ENCODE results near the gene DDB1.
A peak's percentile ranks its signal among the peaks of the same experiment; 100 is the strongest.

DDB1 gene

DNA sequence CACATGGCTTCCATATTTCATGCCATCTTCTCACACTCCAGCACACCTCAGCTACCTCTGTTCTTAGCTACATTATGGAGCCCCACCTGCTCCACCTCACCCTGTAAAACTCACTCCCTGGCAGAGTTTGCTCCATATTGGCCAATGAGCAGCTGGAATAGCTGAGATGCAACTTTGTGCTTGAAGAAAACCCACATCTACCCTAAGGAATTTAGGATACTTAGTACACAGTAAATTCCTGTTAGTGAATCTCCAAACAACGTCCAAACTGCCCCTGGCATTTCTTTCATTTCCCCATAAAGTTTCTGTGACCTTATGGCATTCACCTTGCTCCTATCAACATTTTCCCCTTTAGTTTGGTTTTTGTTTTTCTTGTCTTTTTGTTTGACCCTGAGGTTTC lies 35.6 kb downstream of the DDB1 start:
- no peak for DNase-seq (ENCODE audit: low spot score)

DNA sequence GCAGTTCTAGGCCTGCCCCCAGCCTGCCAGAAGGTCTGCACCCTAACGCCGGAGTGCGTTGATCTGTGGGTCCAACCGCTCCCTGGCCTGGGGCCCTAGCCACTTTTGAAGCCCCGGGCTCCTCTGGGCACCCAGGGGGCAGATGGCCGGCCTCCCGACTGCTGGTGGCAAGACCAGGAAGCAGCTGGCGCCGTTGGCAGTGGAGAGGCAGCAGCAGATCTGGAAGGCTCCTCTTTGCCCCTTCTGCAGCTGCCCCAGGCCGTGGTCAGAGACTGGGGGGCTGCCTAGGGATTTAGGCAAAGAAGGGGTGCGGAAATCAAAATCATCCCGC lies 37.3 kb downstream of the DDB1 start:
- DNase-seq (ENCODE audit: low spot score), result no peak

DNA sequence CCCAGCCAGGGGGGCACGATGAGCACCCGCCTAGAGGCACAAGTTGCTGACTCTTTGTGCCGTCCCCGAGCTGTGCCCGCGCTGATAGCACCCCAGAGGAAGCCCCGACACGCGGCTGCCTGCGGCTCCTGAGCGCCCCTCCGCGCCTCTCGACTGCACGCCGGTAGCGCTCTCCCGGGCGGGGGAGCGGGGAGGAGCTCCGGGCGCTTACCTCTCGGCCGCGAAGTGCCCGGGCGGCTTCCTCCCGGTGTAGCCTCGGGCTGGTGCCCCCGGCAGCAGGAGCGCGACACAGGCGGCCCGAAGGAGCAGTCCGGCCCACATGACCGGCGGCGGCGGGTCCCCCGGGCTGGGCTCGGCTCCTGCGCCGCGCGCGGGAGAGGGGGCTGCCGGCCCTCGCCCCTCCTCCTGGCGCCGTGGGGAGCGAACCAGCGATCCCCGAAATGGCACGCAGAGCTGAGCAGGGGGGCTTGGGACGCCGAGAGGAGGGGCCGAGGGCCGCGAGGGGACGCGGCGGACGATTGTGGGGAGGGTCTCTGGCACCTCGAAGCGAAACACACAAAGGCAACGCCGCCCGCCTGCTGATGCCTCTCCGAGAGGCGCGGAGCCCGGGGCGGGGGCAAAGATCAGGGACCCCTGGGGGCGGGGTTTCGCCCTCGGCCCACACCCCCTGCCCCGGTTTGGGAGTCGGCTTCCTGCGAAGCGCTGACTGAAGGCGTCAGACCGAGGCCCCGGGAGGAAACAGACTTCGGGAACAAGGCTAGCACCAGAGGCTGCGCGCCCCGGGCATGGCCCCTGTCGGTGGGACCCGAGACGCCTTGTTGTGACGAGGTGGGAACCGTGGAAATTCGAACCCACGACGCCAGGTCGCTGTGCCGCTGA lies 37.9 kb downstream of the DDB1 start, which contains the start of gene VWCE:
VWCE (minus strand) TSS at position 600 of the 879 bp plus-strand sequence; CDS start at position 321, 279 bp downstream.
- peak; percentile 32 for DNase-seq (ENCODE audit: low spot score)

DNA sequence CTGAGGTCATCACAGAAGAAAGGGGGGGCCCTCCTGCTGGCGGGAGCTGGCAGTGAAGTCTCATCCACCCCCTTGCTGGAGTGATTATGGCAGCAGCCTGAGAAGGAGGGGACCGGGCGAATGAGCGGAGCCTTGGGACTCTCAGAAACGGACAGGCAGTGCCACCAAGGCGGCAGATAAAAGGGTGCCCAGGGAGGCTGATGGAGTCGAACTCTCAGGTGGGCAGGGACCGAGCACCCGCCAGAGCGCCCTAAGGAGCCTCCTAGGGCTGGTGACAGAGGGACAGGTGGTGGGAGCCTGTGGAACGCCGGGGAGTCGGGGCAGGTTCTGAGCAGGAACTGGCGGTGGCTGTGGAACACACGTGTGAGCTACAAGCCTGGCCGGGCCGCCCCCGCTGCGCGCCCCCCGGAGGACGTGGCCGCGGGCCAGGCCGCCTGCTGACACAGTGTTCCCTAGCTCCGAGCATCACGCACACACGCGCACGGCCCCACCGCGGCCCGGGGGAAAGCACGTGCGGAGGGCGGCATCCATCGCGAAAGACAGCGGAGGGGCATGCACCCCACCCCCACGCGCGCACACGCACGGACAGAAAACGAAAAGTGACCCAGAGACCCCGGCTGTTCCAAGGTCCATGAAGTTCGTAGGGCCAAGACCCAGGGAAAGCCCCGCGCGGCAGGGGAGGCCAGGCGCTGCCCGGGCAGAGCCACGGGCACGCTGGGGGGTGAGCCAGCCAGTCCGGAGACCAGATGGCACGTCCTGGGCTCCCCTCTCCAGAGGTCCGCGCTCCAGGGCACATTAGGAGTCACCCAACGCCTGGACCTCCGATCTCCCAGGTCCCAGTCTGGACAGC lies 38.8 kb downstream of the DDB1 start:
- DNase-seq (ENCODE audit: low spot score), result no peak

DNA sequence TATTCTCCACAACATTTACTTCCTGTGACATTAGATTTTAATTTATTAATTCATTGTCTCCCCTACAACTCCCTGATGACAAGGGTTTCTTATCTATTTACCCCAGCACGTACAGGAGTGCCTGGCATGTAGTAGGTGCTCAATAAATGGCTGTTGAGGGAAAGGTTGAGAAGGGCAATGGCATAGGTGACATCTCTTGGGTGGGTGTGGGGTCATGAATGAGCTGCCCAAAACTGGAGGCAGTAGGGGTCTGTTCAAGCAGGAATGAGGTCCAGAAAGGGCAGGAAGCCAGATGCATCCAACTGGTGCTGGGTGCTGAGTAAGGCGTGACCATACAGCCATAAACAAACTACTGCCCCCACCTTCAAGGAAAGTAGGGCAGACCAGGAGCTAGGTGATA lies 40.5 kb downstream of the DDB1 start:
- DNase-seq (ENCODE audit: low spot score), result no peak

DNA sequence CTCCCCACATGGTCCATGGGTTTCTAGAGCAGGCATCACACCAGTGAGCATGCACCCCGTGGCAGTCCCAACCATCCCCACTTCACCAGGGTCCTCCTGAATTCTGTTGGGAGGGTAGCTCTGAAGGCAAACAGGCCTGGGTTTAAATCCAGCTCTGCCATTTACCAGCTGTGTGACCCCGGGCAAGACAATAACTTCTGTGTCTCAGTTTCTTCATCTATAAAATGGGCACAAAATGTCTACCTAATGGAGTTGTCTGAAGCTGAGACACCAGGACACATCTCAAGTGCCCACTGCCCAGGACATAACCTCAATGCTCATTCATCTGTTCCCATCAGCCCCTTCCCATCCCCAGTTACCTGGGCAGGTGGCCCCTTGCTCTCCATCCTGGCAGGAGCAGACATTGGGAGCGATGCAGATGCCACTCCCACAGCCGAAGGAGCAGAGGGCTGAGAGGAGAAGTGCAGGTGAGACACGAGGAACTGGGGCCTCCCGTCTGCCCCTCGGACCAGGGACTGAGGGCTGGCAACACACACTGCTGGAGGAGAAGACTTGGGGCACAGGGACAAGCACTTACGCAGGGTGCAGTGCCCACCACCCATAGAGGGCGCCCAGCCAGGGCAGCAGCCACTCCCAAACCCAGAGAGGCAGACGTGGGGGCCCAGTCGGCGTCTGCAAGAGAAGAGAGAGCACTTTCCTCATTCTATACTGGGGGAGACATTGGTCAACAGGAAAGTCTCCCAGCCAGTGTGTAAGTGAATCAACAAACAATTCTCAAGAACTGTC lies 41.8 kb downstream of the DDB1 start:
- no peak for DNase-seq (ENCODE audit: low spot score)

DNA sequence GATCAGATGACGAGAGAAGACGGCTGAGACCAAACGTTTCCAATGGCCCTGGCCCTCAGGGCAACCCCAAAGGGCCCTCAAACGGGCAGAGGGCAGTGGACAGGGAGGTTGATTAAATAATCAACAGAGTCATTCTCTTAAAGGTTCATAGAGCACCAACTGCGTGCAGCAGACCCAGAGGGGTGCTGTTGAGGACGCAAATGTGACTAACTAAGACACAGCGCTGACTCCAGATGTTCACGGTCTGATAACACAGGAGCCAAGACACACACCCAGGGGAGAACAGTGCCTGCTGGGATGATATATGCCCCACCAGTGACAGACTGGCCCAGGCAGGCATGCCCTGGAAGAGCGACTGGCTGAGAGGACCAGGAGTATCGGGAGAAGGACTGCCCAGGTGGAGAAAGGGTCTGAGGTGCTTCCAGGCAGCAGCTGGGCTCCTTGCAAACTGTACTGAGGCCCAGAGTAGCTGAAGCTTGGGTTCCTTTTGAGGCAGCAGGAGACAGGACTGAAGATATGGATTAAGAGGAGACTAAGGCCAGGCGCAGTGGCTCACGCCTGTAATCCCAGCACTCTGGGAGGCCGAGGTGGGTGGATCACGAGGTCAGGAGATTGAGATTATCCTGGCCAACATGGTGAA lies 45.4 kb downstream of the DDB1 start:
- no peak for DNase-seq (ENCODE audit: low spot score)

DNA sequence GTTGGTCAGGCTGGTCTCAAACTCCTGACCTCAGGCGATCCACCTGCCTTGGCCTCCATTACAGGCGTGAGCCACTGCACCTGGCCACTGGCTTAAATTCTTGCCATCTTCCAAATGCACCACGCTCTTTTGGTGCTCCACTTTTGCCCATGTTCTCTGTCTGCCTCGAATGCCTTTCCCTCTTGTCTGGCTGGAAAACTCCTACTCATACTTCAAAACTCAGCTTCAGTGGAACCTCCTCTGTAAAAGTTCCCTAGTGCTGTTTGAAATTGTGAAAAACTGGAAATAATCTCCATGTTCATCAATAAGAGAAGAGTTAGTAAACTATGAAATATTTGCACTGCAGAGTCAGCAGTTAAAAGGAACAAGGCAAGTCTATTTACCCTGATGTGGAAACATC lies 49.3 kb downstream of the DDB1 start:
- no peak for DNase-seq (ENCODE audit: low spot score)

DNA sequence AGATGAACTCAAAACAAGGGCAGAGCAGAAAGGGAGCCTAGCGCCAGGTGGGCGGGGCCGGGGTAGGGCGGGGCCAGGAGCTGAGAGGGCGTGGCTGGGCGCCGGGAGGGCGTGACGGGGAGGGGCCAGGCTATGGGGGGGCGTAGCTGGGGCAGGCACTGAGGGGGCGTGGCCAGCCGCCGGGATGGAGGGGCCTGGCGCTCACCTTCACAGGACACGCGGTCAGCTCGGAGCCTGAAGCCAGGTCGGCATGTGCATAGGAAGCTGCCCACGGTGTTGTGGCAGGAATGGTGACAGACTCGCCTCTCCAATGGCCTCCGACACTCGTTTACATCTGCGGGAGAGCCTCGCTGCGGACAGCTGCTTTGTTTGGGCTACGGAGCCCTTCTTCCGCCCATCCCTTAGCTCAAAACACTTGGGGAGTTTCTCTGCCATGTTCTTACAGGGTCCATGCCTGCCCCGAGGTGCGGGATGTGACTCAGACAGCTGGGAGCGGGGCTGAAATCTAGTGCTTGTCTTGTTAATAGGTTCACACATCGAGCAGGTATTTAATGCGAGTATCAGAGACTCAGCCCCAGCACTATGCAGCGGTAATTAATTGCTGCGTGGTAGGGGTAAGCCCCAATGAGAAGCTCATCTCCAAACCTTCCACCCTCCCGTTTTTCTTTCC lies 51.2 kb downstream of the DDB1 start:
- DNase-seq (ENCODE audit: low spot score), result no peak

DNA sequence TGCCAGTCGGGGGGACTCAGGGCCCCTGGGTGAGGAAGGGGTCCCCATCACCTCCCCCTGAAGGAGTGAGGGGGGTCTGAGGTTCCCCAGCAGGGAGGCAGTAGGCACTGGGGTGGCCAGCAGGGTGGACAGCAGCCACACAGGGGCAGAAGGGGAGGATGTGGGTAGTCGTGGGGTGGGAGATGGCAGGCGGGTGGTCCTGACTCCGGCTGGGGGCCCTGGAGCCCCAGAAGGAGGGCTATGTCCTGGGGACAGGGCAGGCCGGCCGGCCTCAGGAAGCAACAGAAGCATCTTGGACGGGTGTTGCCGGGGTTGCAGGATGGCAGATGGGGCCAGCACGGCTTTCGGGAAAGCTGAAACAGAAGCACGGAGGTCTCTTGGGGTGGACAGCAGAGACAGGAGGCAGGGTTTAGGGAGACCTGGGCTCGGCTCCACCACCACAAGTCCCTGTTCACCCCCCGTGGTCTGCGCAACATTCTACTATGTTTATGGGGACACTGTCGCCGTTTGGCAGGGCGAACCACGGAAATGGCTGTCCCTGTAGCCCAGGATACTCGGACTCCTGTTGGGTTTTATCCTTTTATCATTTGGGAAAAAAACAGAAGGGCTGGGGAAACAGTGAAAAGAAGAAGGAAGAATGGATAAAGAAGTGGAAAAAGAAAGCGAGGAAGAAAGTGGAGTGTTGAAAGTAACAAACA lies 51.9 kb downstream of the DDB1 start:
- no peak for DNase-seq (ENCODE audit: low spot score)

DNA sequence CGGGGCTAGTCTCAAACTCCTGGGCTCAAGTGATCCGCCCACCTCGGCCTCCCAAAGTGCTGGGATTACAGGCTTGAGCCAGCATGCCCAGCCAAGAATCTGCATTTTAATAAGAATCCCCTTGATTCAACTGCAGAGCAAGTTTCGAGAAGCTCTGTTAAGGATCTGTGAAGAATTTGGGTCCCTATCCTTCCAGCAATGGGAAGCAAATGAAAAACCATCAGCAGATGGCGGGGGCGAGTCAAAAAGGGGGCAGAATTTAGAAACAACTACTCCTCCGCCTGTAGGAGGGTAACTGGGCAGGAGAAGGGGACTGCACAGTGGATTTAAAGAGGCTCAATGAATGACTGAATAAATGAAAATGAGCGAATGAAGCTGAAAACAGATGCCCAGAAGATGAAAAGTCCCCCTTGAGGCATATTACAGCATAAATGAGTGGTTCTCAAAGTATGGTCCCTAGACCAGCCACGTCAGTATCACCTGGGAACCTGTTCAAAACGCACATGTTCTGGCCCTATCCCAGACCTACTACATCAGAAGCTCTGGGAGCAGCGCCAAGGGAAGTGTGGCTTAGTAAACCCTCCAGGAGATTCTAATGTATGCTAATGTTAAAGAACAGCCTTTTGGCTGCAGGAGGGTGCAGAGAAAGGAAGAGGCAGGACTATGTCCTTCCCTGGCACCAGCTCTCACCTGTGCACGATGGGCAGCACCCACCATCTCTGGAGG lies 52.8 kb downstream of the DDB1 start:
- no peak for DNase-seq (ENCODE audit: low spot score)

DNA sequence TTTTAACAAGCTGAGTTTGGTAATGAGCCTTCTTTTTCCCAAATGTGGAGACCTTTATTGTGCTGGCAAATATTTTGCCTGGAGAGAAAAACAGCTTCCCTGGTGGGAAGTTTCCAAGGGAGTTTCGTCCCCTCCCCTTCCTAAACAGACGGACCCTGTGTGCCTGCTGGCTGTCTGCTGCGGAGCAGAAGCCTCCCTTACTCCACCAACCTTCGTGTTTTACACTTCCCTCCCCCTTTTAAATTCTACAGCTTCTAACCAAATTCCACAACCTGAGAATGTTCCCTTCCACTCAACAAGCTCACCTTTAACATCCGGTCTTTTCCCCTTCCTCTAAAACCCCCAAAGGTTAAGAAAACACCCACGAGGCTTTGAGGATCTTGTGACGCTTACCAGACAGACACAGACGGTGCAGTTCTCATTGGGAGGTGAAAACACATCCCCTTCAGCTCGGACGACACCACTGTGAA lies 54.9 kb downstream of the DDB1 start:
- no peak for DNase-seq (ENCODE audit: low spot score)

DNA sequence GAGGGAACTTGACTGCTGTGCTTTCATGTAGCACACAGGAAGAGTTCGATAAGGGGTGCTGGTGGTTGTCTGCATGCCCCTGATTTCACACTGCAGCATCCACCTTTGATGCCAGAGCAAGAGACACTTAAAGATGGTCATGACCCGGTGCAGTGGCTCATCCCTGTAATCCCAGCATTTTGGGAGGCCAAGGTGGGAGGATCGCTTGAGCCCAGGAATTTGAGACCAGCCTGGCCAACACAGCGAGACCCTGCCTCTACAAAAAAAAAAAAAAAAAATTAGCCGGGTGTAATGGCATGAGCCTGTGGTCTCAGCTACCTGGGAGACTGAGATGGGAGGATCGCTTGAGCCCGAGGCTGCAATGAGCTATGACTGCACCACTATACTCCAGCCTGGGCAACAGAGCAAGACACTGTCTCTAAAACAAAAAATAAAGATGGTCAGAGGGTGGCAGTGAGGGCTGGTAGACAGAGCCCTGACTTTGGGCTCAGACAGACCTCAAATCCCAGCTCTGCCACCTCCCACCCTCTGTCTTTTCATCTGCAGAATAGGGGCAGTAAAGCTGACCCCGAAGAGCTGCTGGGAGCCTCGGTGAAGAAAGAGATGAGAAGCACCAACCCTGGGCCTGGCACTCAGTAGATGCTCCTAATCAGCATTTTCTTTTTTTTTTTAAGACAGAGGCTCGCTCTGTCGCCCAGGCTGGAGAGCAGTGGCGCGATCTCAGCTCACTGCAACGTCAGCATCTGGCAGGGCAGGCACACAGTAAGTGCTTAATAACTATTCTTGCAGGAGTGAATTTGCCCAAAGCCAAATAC lies 55.5 kb downstream of the DDB1 start:
- DNase-seq (ENCODE audit: low spot score), result no peak

DNA sequence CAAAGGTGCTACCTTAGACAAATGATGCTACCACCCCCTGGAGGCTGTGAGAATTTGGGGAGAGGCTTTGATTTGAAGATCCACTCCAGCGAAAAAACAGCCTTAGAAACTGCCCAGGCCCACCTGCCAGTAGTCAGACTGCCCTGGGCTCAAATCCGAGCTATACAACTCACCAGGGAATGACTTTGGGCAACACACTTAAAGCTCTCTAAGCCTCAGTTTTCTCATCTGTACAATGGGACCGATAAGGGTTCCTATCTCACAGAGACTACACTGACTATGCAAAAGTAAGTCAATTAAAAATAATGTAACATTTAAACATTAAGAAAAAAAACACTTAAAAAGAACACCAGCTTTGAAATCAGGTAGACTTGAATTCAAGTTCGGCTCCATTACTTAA lies 57.7 kb downstream of the DDB1 start:
- no peak for DNase-seq (ENCODE audit: low spot score)

DNA sequence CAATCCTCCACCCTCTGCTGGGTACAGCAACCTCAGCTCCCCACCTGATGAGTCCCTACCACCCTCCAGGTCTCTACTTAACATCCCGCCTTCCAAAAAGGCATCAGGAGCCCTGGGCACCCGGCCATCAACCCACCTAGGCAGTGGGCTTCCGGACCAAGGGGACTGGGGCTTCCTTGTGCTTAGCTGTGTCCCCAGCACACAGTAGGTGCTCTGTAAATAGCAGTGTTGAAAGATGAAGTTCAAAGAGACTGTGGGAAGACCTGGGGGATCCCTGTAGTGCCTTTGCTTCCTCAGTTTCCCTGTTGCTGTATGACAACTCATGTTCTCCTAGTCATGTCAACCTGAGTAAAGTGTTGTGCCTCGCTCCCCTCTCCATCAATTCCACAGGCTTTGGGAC lies 58.8 kb downstream of the DDB1 start:
- DNase-seq (ENCODE audit: low spot score), result no peak

DNA sequence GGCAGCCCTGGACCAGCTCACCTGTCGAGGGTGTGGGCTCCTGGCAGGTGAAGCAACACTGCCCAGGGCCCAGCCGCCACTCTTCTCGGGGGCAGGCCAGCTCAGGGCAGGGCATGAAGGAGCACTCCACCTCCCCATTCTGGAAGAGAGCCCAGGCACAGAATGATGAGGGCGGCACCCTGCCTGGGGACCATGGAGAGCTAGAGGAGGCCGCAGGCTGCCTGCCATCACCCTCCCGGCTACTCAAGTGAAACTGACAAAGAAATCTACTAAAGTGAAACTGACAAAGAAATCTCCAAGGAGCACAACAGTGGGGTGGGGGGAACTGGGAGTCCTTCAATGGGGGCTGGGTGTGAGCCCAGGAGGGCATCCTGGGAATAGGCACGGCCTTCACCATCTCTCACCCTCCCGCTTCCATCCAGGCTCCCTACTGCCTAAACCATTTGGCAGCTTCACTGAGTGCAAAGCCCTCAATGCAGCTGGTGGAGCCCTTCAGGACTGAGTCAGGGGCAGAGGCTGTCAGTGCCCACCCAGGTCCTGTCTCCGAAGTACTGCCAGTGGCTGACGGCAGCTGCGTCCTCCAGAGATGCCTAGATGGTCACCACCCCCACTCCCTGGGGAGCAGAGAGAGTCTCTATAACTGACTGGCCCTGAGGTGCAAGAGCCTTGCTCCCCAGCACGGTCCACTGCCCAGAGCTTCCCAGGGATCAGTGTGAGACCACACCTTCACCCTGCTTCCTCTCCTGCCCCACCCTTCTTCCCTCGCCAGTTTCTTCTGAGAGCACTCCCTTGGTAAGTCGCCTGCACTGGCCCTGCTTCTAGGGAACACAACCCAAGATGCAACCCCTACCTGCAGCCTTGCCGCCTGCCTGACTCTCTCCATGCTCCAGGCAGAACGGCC lies 59.5 kb downstream of the DDB1 start:
- DNase-seq (ENCODE audit: low spot score), result no peak

DNA sequence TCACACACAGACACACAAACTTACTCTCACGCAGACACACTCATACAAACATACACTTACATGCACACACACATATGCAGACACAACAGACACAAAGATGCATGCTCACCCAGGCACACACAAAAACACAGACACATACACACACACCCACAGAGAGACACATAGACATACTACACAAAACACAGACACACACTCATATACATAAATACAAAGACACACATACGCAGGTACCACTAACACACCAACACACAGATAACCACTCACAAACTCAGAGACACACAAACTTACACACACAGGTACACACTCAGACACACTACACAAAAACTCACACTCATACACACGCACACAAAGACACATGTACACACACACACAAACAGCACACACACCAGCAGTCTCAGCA lies 60.2 kb downstream of the DDB1 start:
- no peak for DNase-seq (ENCODE audit: low spot score)

All from CD4-positive, alpha-beta T cell treated with Interleukin-15 for 4 hours (primary cell).